ENCODE results near the gene GRM1. TPM values are rescaled to one million over a fixed set of nuclear protein-coding genes. Genes with fewer than 3 reads are reported as not detected.

GRM1 gene
- total and polyA plus RNA-seq, 5 donors from 2014 or later: 0.10 TPM; not detected in 4

- Mint-ChIP-seq H3K27me3 (peaks cover 6% of the 10 kb centered on the region), H3K4me1 (no peaks in the 10 kb centered on the region), H3K4me3 (no peak overlapping the region), H3K27ac (no peak overlapping the region), H3K36me3 (no peaks in the 10 kb centered on the region), H3K9me3 (no peaks in the 10 kb centered on the region)
- DNase-seq: no peak
- no peak overlapping the region for H3K4me3 ChIP-seq (ENCODE audit: low read depth, low read length)
- ATAC-seq (ENCODE audit: low read depth in 2 of 2): no peak
- H3K4me1 ChIP-seq (ENCODE audit: control insufficient read depth, insufficient read depth, low read length, poor library complexity, severe bottlenecking): no peaks in the 10 kb centered on the region
- no peaks in the 10 kb centered on the region for H3K9me3 ChIP-seq (ENCODE audit: control insufficient read depth in 2 of 2, low read length in 2 of 2)
- H3K36me3 ChIP-seq (ENCODE audit: control insufficient read depth, insufficient read depth, low read length): no peaks in the 10 kb centered on the region
- no peaks in the 10 kb centered on the region for H3K27me3 ChIP-seq (ENCODE audit: control insufficient read depth, insufficient read depth, low read length)
- no peak overlapping the region for H3K27ac ChIP-seq (ENCODE audit: insufficient read depth, low read length, poor library complexity, severe bottlenecking)
Measured at GRCh38 chr6:146100776-146101175, 71.9 kb downstream of the GRM1 start.

- no peak for DNase-seq
- no peak overlapping the region for H3K27ac Mint-ChIP-seq
- H3K9me3 Mint-ChIP-seq: peaks cover 0 to 2% (median 0%) of the 10 kb centered on the region in 7 donors
- peaks cover under 1% of the 10 kb centered on the region for H3K36me3 Mint-ChIP-seq
- H3K27me3 Mint-ChIP-seq: peaks cover 6% of the 10 kb centered on the region
- Histone ChIP-seq H3K4me1 (ENCODE audit: control insufficient read depth, insufficient read depth, low read length, poor library complexity, severe bottlenecking) (no peaks in the 10 kb centered on the region), H3K27ac (ENCODE audit: insufficient read depth, low read length, poor library complexity, severe bottlenecking) (no peak overlapping the region), H3K4me3 (ENCODE audit: low read depth, low read length) (no peak overlapping the region), H3K9me3 (ENCODE audit: control insufficient read depth in 2 of 2, low read length in 2 of 2) (no peaks in the 10 kb centered on the region), H3K36me3 (ENCODE audit: control insufficient read depth, insufficient read depth, low read length) (no peaks in the 10 kb centered on the region), H3K27me3 (ENCODE audit: control insufficient read depth, insufficient read depth, low read length) (no peaks in the 10 kb centered on the region)
- no peak for ATAC-seq (ENCODE audit: low read depth in 2 of 2)
- H3K4me1 Mint-ChIP-seq: no peaks in the 10 kb centered on the region
- no peak overlapping the region for H3K4me3 Mint-ChIP-seq
Measured at GRCh38 chr6:146103416-146104072, 74.7 kb downstream of the GRM1 start.

- H3K27me3 Mint-ChIP-seq: peaks cover 10% of the 10 kb centered on the region
- H3K4me3 Mint-ChIP-seq: no peak overlapping the region
- H3K27ac ChIP-seq (ENCODE audit: insufficient read depth, low read length, poor library complexity, severe bottlenecking): no peak overlapping the region
- no peaks in the 10 kb centered on the region for H3K4me1 Mint-ChIP-seq
- no peaks in the 10 kb centered on the region for H3K27me3 ChIP-seq (ENCODE audit: control insufficient read depth, insufficient read depth, low read length)
- peaks cover 3% of the 10 kb centered on the region for H3K36me3 Mint-ChIP-seq
- H3K27ac Mint-ChIP-seq: no peak overlapping the region
- no peaks in the 10 kb centered on the region for H3K36me3 ChIP-seq (ENCODE audit: control insufficient read depth, insufficient read depth, low read length)
- H3K9me3 ChIP-seq (ENCODE audit: control insufficient read depth in 2 of 2, low read length in 2 of 2): no peaks in the 10 kb centered on the region
- peaks cover 0 to 12% (median 7%) of the 10 kb centered on the region in 7 donors for H3K9me3 Mint-ChIP-seq
- ATAC-seq (ENCODE audit: low read depth in 2 of 2) (no peak), DNase-seq (no peak)
- no peaks in the 10 kb centered on the region for H3K4me1 ChIP-seq (ENCODE audit: control insufficient read depth, insufficient read depth, low read length, poor library complexity, severe bottlenecking)
- no peak overlapping the region for H3K4me3 ChIP-seq (ENCODE audit: low read depth, low read length)
Measured at GRCh38 chr6:146106532-146106931, 77.7 kb downstream of the GRM1 start.

- H3K27me3 Mint-ChIP-seq: peaks cover 4% of the 10 kb centered on the region
- H3K4me1 ChIP-seq (ENCODE audit: control insufficient read depth, insufficient read depth, low read length, poor library complexity, severe bottlenecking): no peaks in the 10 kb centered on the region
Measured at GRCh38 chr6:146110990-146111389, 82.1 kb downstream of the GRM1 start.

GRCh38 chr6:146111881-146112450 is 83.1 kb downstream of the GRM1 start:
- no peak overlapping the region for H3K4me3 ChIP-seq (ENCODE audit: low read depth, low read length)
- H3K36me3 ChIP-seq (ENCODE audit: control insufficient read depth, insufficient read depth, low read length): no peaks in the 10 kb centered on the region
- peaks cover 3% of the 10 kb centered on the region for H3K36me3 Mint-ChIP-seq
- no peak overlapping the region for H3K4me3 Mint-ChIP-seq
- no peaks in the 10 kb centered on the region for H3K9me3 ChIP-seq (ENCODE audit: control insufficient read depth in 2 of 2, low read length in 2 of 2)
- no peaks in the 10 kb centered on the region for H3K4me1 Mint-ChIP-seq
- H3K27me3 Mint-ChIP-seq: peaks cover 4% of the 10 kb centered on the region
- no peaks in the 10 kb centered on the region for H3K4me1 ChIP-seq (ENCODE audit: control insufficient read depth, insufficient read depth, low read length, poor library complexity, severe bottlenecking)
- no peaks in the 10 kb centered on the region for H3K27me3 ChIP-seq (ENCODE audit: control insufficient read depth, insufficient read depth, low read length)
- H3K27ac Mint-ChIP-seq: no peak overlapping the region
- peaks cover 0 to 12% (median 7%) of the 10 kb centered on the region in 7 donors for H3K9me3 Mint-ChIP-seq
- DNase-seq (no peak), ATAC-seq (ENCODE audit: low read depth in 2 of 2) (no peak)
- no peak overlapping the region for H3K27ac ChIP-seq (ENCODE audit: insufficient read depth, low read length, poor library complexity, severe bottlenecking)

More at GRCh38 chr6:146110990-146111389, 82.1 kb downstream of the GRM1 start:
- peaks cover 3% of the 10 kb centered on the region for H3K36me3 Mint-ChIP-seq
- Histone ChIP-seq H3K9me3 (ENCODE audit: control insufficient read depth in 2 of 2, low read length in 2 of 2) (no peaks in the 10 kb centered on the region), H3K4me3 (ENCODE audit: low read depth, low read length) (no peak overlapping the region), H3K27ac (ENCODE audit: insufficient read depth, low read length, poor library complexity, severe bottlenecking) (no peak overlapping the region), H3K36me3 (ENCODE audit: control insufficient read depth, insufficient read depth, low read length) (no peaks in the 10 kb centered on the region), H3K27me3 (ENCODE audit: control insufficient read depth, insufficient read depth, low read length) (no peaks in the 10 kb centered on the region)
- no peak overlapping the region for H3K4me3 Mint-ChIP-seq
- H3K4me1 Mint-ChIP-seq: no peaks in the 10 kb centered on the region
- H3K27ac Mint-ChIP-seq: no peak overlapping the region
- no peak for ATAC-seq (ENCODE audit: low read depth in 2 of 2)
- no peak for DNase-seq
- H3K9me3 Mint-ChIP-seq: peaks cover 0 to 12% (median 7%) of the 10 kb centered on the region in 7 donors

GRCh38 chr6:146113084-146113623 is 84.3 kb downstream of the GRM1 start:
- Histone ChIP-seq H3K4me1 (ENCODE audit: control insufficient read depth, insufficient read depth, low read length, poor library complexity, severe bottlenecking) (no peaks in the 10 kb centered on the region), H3K4me3 (ENCODE audit: low read depth, low read length) (no peak overlapping the region), H3K9me3 (ENCODE audit: control insufficient read depth in 2 of 2, low read length in 2 of 2) (no peaks in the 10 kb centered on the region), H3K27me3 (ENCODE audit: control insufficient read depth, insufficient read depth, low read length) (no peaks in the 10 kb centered on the region), H3K36me3 (ENCODE audit: control insufficient read depth, insufficient read depth, low read length) (no peaks in the 10 kb centered on the region), H3K27ac (ENCODE audit: insufficient read depth, low read length, poor library complexity, severe bottlenecking) (no peak overlapping the region)
- Mint-ChIP-seq H3K27me3 (peaks cover 4% of the 10 kb centered on the region), H3K4me3 (no peak overlapping the region), H3K9me3 (peaks cover 0 to 12% (median 7%) of the 10 kb centered on the region in 7 donors), H3K4me1 (no peaks in the 10 kb centered on the region), H3K27ac (no peak overlapping the region), H3K36me3 (peaks cover 3% of the 10 kb centered on the region)
- ATAC-seq (ENCODE audit: low read depth in 2 of 2) (no peak), DNase-seq (no peak)

GRCh38 chr6:146123616-146124015 is 94.8 kb downstream of the GRM1 start:
- no peaks in the 10 kb centered on the region for H3K4me1 ChIP-seq (ENCODE audit: control insufficient read depth, insufficient read depth, low read length, poor library complexity, severe bottlenecking)
- H3K36me3 Mint-ChIP-seq: no peaks in the 10 kb centered on the region

More at GRCh38 chr6:146123616-146124015, 94.8 kb downstream of the GRM1 start:
- Histone ChIP-seq H3K4me3 (ENCODE audit: low read depth, low read length) (no peak overlapping the region), H3K27me3 (ENCODE audit: control insufficient read depth, insufficient read depth, low read length) (no peaks in the 10 kb centered on the region), H3K36me3 (ENCODE audit: control insufficient read depth, insufficient read depth, low read length) (no peaks in the 10 kb centered on the region), H3K27ac (ENCODE audit: insufficient read depth, low read length, poor library complexity, severe bottlenecking) (no peak overlapping the region), H3K9me3 (ENCODE audit: control insufficient read depth in 2 of 2, low read length in 2 of 2) (no peaks in the 10 kb centered on the region)
- no peak for ATAC-seq (ENCODE audit: low read depth in 2 of 2)
- Mint-ChIP-seq H3K27ac (no peak overlapping the region), H3K4me3 (no peak overlapping the region), H3K27me3 (peaks cover 5% of the 10 kb centered on the region), H3K9me3 (peaks cover 0 to 4% (median 0%) of the 10 kb centered on the region in 7 donors), H3K4me1 (no peaks in the 10 kb centered on the region)
- DNase-seq: no peak

Measured in CD4-positive, CD25-positive, alpha-beta regulatory T cell (primary cell).